ENCODE measurements around the gene INTS11. TPM values are rescaled to one million over a fixed set of nuclear protein-coding genes. Genes with fewer than 3 reads are reported as not detected.

INTS11 gene
- total and polyA plus RNA-seq, 4 donors, result 26.3 to 40.5 (median 34.5) TPM

DNA sequence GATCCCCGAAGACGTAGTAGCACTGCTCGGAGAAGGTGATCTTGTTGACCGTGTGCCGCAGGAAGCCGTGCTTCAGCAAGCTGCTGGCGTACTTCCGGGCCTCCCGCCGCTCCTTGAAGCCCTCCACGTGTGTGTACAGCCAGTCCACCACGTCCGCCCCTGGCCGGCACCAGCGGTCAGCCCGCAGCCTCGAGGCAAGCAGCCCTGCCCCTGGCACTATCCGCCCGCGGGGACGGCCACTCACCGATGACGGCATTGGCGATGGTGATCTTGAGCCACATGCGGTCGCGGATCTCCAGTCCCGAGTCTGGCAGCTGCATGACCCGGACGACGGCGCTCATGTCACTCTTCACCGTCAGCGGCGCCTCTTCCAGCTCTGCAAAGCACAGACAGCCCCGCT lies 13.8 kb upstream of the INTS11 start:
- H3K4me1 ChIP-seq (ENCODE audit: control insufficient read depth in 4 of 4, insufficient read depth in 4 of 4, low read length in 3 of 4), result peaks cover 0 to 9% (median 5%) of the 10 kb centered on the region in 4 donors
- H3K9ac ChIP-seq (ENCODE audit: low read depth in 1 of 2, low read length in 2 of 2), result no peak overlapping the region
- H3K9me3 ChIP-seq (ENCODE audit: control insufficient read depth in 4 of 4, low read length in 3 of 4), result no peaks in the 10 kb centered on the region
- H3K27ac ChIP-seq (ENCODE audit: low read depth in 1 of 2, low read length in 2 of 2), result no peak overlapping the region
- H3K36me3 ChIP-seq (ENCODE audit: control insufficient read depth in 4 of 4, insufficient read depth in 3 of 4, low read depth in 1 of 4, low read length in 3 of 4), result peaks cover 0 to 31% (median 15%) of the 10 kb centered on the region in 4 donors
- TF ChIP-seq TAF1 (conservative IDR thresholded peaks at IDR 0.05), result no peak
- TF ChIP-seq, protein P1, sequence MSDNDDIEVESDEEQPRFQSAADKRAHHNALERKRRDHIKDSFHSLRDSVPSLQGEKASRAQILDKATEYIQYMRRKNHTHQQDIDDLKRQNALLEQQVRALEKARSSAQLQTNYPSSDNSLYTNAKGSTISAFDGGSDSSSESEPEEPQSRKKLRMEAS (IDR thresholded peaks at IDR 0.05), result no peak
- TF ChIP-seq HNF4G (IDR thresholded peaks at IDR 0.05), result no peak
- no peak for TF ChIP-seq FOXA2 (IDR thresholded peaks at IDR 0.05)
- TF ChIP-seq SP1 (IDR thresholded peaks at IDR 0.05), result no peak
- TF ChIP-seq, protein P2, sequence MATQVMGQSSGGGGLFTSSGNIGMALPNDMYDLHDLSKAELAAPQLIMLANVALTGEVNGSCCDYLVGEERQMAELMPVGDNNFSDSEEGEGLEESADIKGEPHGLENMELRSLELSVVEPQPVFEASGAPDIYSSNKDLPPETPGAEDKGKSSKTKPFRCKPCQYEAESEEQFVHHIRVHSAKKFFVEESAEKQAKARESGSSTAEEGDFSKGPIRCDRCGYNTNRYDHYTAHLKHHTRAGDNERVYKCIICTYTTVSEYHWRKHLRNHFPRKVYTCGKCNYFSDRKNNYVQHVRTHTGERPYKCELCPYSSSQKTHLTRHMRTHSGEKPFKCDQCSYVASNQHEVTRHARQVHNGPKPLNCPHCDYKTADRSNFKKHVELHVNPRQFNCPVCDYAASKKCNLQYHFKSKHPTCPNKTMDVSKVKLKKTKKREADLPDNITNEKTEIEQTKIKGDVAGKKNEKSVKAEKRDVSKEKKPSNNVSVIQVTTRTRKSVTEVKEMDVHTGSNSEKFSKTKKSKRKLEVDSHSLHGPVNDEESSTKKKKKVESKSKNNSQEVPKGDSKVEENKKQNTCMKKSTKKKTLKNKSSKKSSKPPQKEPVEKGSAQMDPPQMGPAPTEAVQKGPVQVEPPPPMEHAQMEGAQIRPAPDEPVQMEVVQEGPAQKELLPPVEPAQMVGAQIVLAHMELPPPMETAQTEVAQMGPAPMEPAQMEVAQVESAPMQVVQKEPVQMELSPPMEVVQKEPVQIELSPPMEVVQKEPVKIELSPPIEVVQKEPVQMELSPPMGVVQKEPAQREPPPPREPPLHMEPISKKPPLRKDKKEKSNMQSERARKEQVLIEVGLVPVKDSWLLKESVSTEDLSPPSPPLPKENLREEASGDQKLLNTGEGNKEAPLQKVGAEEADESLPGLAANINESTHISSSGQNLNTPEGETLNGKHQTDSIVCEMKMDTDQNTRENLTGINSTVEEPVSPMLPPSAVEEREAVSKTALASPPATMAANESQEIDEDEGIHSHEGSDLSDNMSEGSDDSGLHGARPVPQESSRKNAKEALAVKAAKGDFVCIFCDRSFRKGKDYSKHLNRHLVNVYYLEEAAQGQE (IDR thresholded peaks at IDR 0.05), result no peak
- no peak for TF ChIP-seq FOXA1 (IDR thresholded peaks at IDR 0.05)
- no peak for TF ChIP-seq RAD21 (IDR thresholded peaks at IDR 0.05)
- no peak for TF ChIP-seq GABPA (IDR thresholded peaks at IDR 0.05 in 1 of 2, conservative IDR thresholded peaks at IDR 0.05 in 1 of 2)
- TF ChIP-seq HNF4A (conservative IDR thresholded peaks at IDR 0.05), result no peak
- no peak for TF ChIP-seq NR2F2 (IDR thresholded peaks at IDR 0.05)
- no peak for TF ChIP-seq JUND (IDR thresholded peaks at IDR 0.05)
- TF ChIP-seq EGR1 (IDR thresholded peaks at IDR 0.05; ENCODE audit: low read depth in 2 of 2), result no peak
- TF ChIP-seq, protein P3, sequence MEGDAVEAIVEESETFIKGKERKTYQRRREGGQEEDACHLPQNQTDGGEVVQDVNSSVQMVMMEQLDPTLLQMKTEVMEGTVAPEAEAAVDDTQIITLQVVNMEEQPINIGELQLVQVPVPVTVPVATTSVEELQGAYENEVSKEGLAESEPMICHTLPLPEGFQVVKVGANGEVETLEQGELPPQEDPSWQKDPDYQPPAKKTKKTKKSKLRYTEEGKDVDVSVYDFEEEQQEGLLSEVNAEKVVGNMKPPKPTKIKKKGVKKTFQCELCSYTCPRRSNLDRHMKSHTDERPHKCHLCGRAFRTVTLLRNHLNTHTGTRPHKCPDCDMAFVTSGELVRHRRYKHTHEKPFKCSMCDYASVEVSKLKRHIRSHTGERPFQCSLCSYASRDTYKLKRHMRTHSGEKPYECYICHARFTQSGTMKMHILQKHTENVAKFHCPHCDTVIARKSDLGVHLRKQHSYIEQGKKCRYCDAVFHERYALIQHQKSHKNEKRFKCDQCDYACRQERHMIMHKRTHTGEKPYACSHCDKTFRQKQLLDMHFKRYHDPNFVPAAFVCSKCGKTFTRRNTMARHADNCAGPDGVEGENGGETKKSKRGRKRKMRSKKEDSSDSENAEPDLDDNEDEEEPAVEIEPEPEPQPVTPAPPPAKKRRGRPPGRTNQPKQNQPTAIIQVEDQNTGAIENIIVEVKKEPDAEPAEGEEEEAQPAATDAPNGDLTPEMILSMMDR (IDR thresholded peaks at IDR 0.05; ENCODE audit: low read depth, low read length, missing input control), result no peak
- TF ChIP-seq RXRA (IDR thresholded peaks at IDR 0.05), result no peak
- no peak for TF ChIP-seq YY1 (IDR thresholded peaks at IDR 0.05)
- TF ChIP-seq, protein P4, sequence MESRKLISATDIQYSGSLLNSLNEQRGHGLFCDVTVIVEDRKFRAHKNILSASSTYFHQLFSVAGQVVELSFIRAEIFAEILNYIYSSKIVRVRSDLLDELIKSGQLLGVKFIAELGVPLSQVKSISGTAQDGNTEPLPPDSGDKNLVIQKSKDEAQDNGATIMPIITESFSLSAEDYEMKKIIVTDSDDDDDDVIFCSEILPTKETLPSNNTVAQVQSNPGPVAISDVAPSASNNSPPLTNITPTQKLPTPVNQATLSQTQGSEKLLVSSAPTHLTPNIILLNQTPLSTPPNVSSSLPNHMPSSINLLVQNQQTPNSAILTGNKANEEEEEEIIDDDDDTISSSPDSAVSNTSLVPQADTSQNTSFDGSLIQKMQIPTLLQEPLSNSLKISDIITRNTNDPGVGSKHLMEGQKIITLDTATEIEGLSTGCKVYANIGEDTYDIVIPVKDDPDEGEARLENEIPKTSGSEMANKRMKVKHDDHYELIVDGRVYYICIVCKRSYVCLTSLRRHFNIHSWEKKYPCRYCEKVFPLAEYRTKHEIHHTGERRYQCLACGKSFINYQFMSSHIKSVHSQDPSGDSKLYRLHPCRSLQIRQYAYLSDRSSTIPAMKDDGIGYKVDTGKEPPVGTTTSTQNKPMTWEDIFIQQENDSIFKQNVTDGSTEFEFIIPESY (IDR thresholded peaks at IDR 0.05), result no peak
- no peaks in the 10 kb centered on the region for H3K27me3 ChIP-seq (ENCODE audit: control insufficient read depth in 4 of 4, insufficient read depth in 4 of 4, low read length in 3 of 4)
- WGBS, result 97% methylated on average over 36 of the region's 36 CpGs
- no peak overlapping the region for H3K4me3 ChIP-seq (ENCODE audit: low read depth in 1 of 3, low read length in 3 of 3)
- no peak for DNase-seq (ENCODE audit: low spot score)

DNA sequence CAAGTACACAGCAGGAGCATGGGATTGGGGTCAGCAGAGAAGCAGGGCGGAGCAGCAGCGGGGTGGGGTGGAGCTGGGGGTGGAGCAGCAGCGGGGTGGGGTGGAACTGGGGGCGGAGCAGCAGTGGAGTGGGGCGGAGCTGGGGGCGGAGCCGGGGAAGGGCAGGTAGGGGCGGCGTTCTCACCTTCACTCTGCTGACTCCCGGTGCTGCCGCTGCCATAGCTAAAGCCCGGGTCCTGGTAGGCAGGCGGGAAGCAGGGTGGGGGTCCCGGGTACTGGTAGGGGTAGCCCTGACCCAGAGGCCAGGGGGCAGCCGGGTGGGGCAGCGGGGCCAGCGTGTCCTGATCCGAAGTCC lies 13.3 kb upstream of the INTS11 start:
- Histone ChIP-seq H3K27me3 (ENCODE audit: control insufficient read depth in 4 of 4, insufficient read depth in 4 of 4, low read length in 3 of 4) (no peaks in the 10 kb centered on the region), H3K4me3 (ENCODE audit: low read depth in 1 of 3, low read length in 3 of 3) (no peak overlapping the region), H3K4me1 (ENCODE audit: control insufficient read depth in 4 of 4, insufficient read depth in 4 of 4, low read length in 3 of 4) (peaks cover 0 to 11% (median 7%) of the 10 kb centered on the region in 4 donors), H3K9ac (ENCODE audit: low read depth in 1 of 2, low read length in 2 of 2) (no peak overlapping the region), H3K36me3 (ENCODE audit: control insufficient read depth in 4 of 4, insufficient read depth in 3 of 4, low read depth in 1 of 4, low read length in 3 of 4) (peaks cover 0 to 31% (median 15%) of the 10 kb centered on the region in 4 donors), H3K9me3 (ENCODE audit: control insufficient read depth in 4 of 4, low read length in 3 of 4) (no peaks in the 10 kb centered on the region), H3K27ac (ENCODE audit: low read depth in 1 of 2, low read length in 2 of 2) (no peak overlapping the region)
- DNase-seq (ENCODE audit: low spot score), result no peak
- 82% methylated on average over 18 of the region's 18 CpGs for WGBS
- no peak for TF ChIP-seq RAD21 (IDR thresholded peaks at IDR 0.05)
- no peak for TF ChIP-seq HNF4G (IDR thresholded peaks at IDR 0.05)
- TF ChIP-seq TAF1 (conservative IDR thresholded peaks at IDR 0.05), result no peak
- TF ChIP-seq, protein P2 (IDR thresholded peaks at IDR 0.05), result no peak
- no peak for TF ChIP-seq GABPA (IDR thresholded peaks at IDR 0.05 in 1 of 2, conservative IDR thresholded peaks at IDR 0.05 in 1 of 2)
- no peak for TF ChIP-seq NR2F2 (IDR thresholded peaks at IDR 0.05)
- TF ChIP-seq RXRA (IDR thresholded peaks at IDR 0.05), result no peak
- TF ChIP-seq, protein P1 (IDR thresholded peaks at IDR 0.05), result no peak
- no peak for TF ChIP-seq FOXA1 (IDR thresholded peaks at IDR 0.05)
- TF ChIP-seq EGR1 (IDR thresholded peaks at IDR 0.05; ENCODE audit: low read depth in 2 of 2), result no peak
- TF ChIP-seq, protein P4 (IDR thresholded peaks at IDR 0.05), result no peak
- TF ChIP-seq FOXA2 (IDR thresholded peaks at IDR 0.05), result no peak
- no peak for TF ChIP-seq SP1 (IDR thresholded peaks at IDR 0.05)
- no peak for TF ChIP-seq YY1 (IDR thresholded peaks at IDR 0.05)

Measured in liver (tissue), 9 donors.